Retinal pigment epithelial cell (primary cell): ENCODE data around the gene ESF1.

Experiments
- DNase-seq: peaks from one replicate; pipeline ENCODE4 v3.0.0-alpha.2; 2010; ENCODE audit warnings: low read depth
- H3K4me3 ChIP-seq: 2 replicates; pipeline ENCODE4 v1.5.1; 2011; ENCODE audit warnings: mild to moderate bottlenecking, low read length, control low read depth, moderate library complexity
- CTCF ChIP-seq: conservative IDR thresholded peaks from 2 replicates; pipeline ENCODE4 v1.5.1; 2011; ENCODE audit warnings: low read depth, low read length, control low read depth, inconsistent platforms

Gene ESF1

GRCh38 chr20:13692802-13693736, 91.7 kb downstream of the ESF1 start:
- H3K4me3 ChIP-seq, result no peak overlapping the region
- no peak for DNase-seq
- no peak for TF ChIP-seq CTCF

GRCh38 chr20:13690943-13691342, 93.8 kb downstream of the ESF1 start:
- no peak overlapping the region for H3K4me3 ChIP-seq
- no peak for TF ChIP-seq CTCF
- DNase-seq, result no peak

- no peak for TF ChIP-seq CTCF
- no peak overlapping the region for H3K4me3 ChIP-seq
- DNase-seq, result no peak
Observed at GRCh38 chr20:13687815-13688214, 96.9 kb downstream of the ESF1 start.

- no peak for TF ChIP-seq CTCF
- no peak overlapping the region for H3K4me3 ChIP-seq
- no peak for DNase-seq
Observed at GRCh38 chr20:13685623-13686022, 99.1 kb downstream of the ESF1 start.

- TF ChIP-seq CTCF, result no peak
- DNase-seq, result no peak
- H3K4me3 ChIP-seq, result no peak overlapping the region
Observed at GRCh38 chr20:13684566-13685222, 100.0 kb downstream of the ESF1 start.

- no peak for DNase-seq
- no peak for TF ChIP-seq CTCF
- no peak overlapping the region for H3K4me3 ChIP-seq
Observed at GRCh38 chr20:13683833-13684232, 100.9 kb downstream of the ESF1 start.
